Coronary artery (tissue), 2 donors: ENCODE results near the gene MTUS2.

Experiments
- DNase-seq: peaks from one replicate; pipeline ENCODE4 v3.0.0-alpha.2; 2017; ENCODE audit warnings: low spot score
- H3K27ac ChIP-seq, 2 donors: fragments of 200-600 bp; sonication (generic); one replicate each; pipeline ENCODE4 v1.5.1; 2016 to 2019
- H3K4me3 ChIP-seq: fragments of 200-600 bp; sonication (generic); 2 replicates; pipeline ENCODE4 v1.5.1; 2016; ENCODE audit warnings: mild to moderate bottlenecking, moderate library complexity
- TF ChIP-seq, protein P1 (sequence below): fragments of 200-600 bp; sonication (generic); IDR thresholded peaks from one replicate; pipeline ENCODE4 v1.5.1; 2019; ENCODE audit warnings: antibody characterized with exemption

The MTUS2 gene

DNA sequence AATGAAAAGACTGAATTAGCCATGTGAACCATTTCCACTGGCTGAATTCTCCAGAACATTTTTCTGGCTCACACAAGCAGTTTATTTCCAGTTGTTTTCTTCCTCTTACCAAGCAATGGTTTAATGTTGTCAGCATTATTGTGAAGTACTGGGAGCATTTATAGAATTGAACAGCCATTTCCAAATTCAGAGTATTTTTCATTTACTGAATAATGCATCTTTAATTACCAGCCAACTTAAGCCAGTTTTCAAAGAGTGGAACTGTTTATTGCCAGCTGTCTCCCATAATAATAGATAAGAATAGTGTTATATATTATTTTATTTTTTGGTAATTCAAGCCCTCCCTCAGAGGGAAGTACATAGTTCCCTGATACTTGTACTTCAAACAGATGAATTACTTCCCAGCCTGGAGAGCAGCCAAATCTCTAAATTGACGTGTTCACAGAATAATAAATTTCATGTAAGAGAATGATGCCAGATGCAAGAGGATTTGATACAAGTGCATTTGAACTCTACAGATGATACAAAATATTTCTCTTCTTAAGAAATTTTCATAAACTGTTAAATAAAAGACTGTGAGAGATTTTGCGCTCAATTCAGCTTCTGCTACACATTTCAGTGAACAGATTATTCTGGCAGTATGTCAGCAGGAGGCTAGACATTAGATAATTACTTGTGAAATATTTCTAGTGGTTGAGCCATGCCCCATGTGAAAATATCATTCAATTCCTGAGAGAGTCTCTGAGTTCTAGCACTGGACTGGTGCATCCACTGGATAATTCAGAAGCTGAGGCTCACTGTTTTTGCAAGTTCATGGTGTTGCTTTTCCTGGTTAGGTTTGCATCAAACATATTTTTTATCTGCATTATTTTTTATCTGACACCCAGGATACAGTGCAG lies 459.5 kb downstream of the MTUS2 start:
- no peak for DNase-seq
- no peak overlapping the region for H3K27ac ChIP-seq
- TF ChIP-seq, protein P1, sequence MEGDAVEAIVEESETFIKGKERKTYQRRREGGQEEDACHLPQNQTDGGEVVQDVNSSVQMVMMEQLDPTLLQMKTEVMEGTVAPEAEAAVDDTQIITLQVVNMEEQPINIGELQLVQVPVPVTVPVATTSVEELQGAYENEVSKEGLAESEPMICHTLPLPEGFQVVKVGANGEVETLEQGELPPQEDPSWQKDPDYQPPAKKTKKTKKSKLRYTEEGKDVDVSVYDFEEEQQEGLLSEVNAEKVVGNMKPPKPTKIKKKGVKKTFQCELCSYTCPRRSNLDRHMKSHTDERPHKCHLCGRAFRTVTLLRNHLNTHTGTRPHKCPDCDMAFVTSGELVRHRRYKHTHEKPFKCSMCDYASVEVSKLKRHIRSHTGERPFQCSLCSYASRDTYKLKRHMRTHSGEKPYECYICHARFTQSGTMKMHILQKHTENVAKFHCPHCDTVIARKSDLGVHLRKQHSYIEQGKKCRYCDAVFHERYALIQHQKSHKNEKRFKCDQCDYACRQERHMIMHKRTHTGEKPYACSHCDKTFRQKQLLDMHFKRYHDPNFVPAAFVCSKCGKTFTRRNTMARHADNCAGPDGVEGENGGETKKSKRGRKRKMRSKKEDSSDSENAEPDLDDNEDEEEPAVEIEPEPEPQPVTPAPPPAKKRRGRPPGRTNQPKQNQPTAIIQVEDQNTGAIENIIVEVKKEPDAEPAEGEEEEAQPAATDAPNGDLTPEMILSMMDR = no peak
- no peak overlapping the region for H3K4me3 ChIP-seq

DNA sequence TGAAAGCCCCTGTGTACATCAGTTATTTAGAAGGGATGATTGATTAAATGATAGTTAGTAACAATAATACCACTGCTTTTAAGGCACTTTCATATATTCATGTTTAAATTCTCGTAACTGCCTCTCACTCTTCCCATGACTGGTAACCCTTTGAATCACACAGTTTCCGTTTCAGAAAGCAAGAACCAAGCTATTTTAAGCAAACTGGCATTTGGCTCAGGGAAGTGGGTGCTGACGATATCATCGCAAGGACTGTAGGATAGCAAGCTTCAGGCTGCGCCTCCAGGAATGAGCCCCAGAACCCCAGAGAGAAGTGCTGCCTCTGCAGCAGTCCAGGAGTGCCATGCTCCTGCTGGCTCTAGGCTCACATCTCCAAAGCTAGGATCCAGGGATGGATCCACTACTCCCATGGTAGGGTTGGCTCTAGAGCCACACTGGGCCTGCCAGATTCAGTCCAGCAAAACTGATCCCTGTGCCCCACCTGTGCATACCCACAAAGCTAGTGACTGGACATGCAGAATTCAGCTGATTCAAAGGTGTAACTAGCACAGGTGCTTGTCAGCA lies 461.9 kb downstream of the MTUS2 start:
- TF ChIP-seq, protein P1 = no peak
- DNase-seq = no peak
- Histone ChIP-seq H3K4me3 (no peak overlapping the region), H3K27ac (no peak overlapping the region)

DNA sequence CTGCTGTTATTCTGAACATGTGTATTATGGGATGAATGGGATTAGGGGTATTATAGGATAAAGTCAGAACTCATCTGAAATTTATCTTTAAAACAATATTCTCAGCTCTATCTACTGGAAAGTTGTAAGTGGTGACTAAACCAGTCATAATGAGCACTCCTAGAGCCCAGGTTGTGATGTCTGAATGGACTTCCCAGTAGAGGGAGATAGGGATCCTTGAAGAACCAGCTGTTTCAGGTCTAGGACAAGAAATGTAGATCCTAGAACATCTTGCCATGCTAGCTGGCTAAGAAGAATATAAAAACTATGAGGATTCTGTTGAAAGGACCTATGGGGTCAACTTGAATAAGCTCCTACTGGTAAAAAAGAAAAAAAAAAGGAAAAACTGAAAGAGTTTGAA lies 464.6 kb downstream of the MTUS2 start:
- H3K27ac ChIP-seq = no peak overlapping the region
- TF ChIP-seq, protein P1 = no peak
- no peak overlapping the region for H3K4me3 ChIP-seq
- DNase-seq = no peak

DNA sequence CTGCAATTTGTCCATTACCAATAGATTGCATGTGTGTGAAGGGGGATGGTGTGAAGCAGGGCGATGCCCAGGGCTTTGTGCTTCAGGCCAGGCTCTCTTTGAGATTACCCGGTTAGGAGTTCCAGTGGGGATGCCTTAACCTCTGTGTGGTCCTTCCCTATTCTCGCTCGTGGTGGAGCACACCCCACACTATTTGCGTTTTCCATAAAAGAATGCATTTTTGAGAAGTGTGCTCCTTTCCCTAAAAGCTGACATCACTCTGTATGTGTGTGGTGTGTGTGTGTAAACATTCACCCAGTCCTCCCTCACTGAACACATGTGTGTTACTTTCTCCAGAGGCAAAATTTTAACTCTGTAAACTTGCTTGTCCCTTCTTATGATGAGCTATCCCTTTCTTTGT lies 467.1 kb downstream of the MTUS2 start:
- Histone ChIP-seq H3K27ac (no peak overlapping the region), H3K4me3 (no peak overlapping the region)
- DNase-seq = no peak
- TF ChIP-seq, protein P1 = no peak

DNA sequence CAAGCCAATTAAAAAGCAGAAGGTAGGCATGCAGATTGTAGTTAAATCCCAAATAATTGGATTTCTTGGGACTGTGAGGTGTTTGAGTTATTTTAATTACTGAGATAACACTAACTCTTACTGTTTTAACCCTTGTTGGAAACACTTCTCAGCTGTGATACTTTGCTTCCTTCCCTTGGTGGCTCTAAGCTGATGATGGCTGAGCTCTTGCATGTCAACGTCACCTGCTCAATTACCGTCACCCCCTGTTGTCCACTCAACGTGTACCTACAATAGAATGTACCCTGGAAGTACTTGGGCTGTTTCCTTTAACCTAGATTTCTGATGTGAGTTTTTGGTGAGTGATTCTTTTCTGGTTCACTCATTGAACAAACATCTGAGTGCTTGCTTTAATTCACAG lies 471.9 kb downstream of the MTUS2 start:
- no peak overlapping the region for H3K4me3 ChIP-seq
- DNase-seq = no peak
- H3K27ac ChIP-seq = no peak overlapping the region
- TF ChIP-seq, protein P1 = no peak

DNA sequence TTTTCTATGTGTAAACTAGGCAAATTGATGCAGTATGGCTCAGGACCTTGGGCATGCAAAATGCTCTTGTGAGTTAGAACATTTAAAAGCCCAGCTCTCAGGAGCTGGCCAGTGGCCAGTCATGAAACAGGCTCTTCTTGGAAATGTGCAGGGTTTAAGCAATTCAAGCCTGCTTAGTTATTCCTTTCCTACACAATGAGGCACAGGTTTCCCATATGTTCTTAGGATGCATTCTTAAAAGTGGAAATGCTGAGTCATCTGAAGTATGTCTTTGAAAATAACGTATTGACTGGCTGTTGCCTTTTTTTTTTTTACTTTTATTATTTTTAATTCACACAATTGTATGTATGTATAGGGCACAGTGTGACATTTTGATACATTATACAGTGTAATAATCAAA lies 474.7 kb downstream of the MTUS2 start:
- Histone ChIP-seq H3K27ac (no peak overlapping the region), H3K4me3 (no peak overlapping the region)
- TF ChIP-seq, protein P1 = no peak
- no peak for DNase-seq

DNA sequence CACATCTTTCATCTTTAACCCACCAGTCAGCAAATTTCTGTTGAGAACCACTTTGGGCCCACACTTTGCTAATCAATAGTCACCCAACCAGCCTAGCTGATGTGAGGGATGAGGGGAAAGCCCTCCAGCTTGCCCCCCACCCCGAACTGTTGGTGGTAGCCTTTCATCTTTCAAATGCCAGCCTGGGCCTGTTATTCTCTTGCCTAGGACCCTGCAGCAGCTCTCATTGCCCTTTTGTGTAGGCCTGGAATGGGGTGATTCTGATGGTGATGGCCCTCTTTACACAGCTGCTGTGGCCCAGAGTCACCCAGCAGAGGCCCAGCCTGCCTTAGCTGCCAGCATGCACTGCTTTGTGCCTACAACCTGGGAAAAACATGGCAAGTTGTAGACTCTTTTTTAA lies 480.9 kb downstream of the MTUS2 start:
- DNase-seq = no peak
- TF ChIP-seq, protein P1 = no peak
- Histone ChIP-seq H3K27ac (no peak overlapping the region), H3K4me3 (no peak overlapping the region)
